ENCODE measurements around the gene KNDC1.

DNA sequence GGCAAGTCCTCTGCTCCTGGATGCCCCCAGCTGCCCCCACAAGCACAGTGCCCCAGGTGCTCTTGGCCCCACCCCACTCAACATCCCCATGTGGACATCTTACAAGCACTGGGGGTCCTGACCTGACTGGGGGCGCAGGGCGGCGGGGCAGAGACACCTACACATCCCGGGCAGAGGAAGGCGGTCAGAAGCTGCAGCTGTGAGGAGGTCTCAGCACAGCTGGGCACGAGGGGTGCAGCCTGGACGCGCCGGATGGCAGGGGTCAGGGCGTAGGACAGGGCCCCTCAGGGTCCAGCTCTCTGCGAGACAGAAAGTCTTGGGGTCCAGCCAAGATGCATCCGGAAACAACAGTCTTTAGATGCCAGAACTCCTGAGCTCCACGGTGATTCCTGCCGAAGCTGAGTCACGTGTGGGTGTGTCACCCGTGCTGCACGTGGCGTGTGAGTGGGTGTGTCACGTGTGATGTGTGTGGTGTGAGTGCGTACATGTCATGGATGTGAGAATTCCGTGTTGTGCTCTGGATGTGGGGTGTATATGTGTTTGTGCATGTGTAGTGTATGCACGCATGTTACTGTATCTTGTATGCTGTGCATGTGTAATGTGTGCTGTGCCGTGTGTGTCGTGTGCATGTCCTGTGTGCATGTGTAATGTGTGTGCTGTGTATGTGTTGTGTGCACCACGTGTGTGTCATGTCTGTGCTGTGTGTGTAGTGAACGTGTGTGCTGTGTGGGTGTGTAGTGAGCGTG is 82.8 kb downstream of the KNDC1 start:
- TF ChIP-seq, protein P1, sequence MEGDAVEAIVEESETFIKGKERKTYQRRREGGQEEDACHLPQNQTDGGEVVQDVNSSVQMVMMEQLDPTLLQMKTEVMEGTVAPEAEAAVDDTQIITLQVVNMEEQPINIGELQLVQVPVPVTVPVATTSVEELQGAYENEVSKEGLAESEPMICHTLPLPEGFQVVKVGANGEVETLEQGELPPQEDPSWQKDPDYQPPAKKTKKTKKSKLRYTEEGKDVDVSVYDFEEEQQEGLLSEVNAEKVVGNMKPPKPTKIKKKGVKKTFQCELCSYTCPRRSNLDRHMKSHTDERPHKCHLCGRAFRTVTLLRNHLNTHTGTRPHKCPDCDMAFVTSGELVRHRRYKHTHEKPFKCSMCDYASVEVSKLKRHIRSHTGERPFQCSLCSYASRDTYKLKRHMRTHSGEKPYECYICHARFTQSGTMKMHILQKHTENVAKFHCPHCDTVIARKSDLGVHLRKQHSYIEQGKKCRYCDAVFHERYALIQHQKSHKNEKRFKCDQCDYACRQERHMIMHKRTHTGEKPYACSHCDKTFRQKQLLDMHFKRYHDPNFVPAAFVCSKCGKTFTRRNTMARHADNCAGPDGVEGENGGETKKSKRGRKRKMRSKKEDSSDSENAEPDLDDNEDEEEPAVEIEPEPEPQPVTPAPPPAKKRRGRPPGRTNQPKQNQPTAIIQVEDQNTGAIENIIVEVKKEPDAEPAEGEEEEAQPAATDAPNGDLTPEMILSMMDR (IDR thresholded peaks at IDR 0.05) = no peak
- TF ChIP-seq EZH2 (IDR thresholded peaks at IDR 0.05; ENCODE audit: borderline replicate concordance, insufficient read depth, low read depth, low read length, poor library complexity, severe bottlenecking) = no peak
